Activated naive CD4-positive, alpha-beta T cell treated with Interleukin-2 at 50 U/mL for 16 hours (primary cell): ENCODE measurements around the gene ANKS4B.

Source experiments
- DNase-seq: peaks from one replicate; pipeline ENCODE4 v3.0.0-alpha.2; 2020

ANKS4B gene

DNA sequence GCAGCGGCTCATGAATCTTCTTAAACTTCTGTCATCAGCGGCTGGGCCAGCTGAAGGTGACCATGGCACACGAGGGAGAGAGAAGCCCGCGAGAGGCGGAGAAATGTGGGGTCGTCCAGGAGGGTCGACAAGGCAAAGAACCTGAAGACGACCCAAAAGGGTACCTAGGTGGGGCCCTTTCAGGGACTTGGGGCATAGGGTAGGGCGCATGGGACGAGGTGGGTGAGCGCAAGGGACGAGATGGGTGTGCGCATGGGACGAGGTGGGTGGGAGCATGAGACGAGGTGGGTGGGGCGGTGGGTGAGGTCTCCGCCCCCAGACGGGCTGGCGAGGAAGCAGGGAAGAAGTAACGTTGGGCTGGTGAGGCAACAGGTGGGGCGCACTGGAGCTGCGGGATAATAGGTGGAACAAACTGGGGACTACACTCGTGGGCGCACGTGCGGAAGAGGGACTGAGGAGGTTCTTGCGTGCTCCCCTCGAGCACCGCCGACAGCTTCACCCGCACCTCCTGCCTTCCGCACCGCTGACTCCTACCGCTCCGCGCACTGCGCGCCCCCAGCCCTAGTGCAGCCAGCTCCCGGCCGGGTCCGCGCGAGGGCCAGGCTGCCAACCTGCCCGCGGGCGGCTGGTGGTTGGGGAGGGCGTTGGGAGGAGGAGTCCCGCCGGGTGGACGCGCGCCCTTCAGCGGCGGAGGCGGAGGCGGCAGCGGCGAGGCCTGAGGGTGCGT lies 67.8 kb downstream of the ANKS4B start:
- DNase-seq = peak; percentile 35

GRCh38 chr16:21301895-21302291 lies 68.4 kb downstream of the ANKS4B start:
- no peak for DNase-seq

GRCh38 chr16:21302454-21302853 lies 69.0 kb downstream of the ANKS4B start:
- no peak for DNase-seq

DNA sequence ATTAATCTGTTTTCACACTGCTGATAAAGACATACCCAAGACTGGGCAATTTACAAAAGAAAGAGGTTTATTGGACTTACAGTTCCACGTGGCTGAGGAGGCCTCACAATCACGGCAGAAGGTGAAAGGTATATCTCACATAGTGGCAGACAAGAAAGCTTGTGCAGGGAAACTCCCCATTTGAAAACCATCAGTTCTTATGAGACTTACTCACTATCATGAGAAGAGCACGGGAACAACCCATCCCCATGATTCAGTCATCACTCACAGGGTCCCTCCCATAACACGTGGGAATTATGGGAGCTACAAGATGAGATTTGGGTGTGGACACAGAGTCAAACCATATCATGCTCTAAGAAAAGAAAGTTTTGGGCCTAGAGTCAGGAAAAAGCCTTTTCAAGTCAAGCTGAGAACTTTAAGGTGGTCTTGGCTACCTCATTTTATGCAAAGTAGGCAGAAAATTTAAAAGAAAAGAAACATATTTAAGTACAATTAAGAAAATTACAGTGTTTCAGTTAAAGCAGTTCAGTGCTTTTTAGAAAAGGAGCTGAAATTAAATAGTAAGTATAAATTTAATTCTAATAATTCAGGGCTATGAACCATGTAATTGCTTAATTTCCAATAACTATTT lies 69.5 kb downstream of the ANKS4B start:
- DNase-seq = no peak
